NCI-H2171 treated with DMSO at 0.1 percent for 48 hours (cell line): Measurements from ENCODE around the gene SASH1.
"Not testable (repeated sequence)": the region's sequence is repeated elsewhere in the genome, so short reads cannot be mapped to it uniquely, and the experiment has no call there.

Source experiments
- DNase-seq: peaks from one replicate; lab custom pipeline; 2025; lab: John Stamatoyannopoulos, UW

Gene SASH1

DNA sequence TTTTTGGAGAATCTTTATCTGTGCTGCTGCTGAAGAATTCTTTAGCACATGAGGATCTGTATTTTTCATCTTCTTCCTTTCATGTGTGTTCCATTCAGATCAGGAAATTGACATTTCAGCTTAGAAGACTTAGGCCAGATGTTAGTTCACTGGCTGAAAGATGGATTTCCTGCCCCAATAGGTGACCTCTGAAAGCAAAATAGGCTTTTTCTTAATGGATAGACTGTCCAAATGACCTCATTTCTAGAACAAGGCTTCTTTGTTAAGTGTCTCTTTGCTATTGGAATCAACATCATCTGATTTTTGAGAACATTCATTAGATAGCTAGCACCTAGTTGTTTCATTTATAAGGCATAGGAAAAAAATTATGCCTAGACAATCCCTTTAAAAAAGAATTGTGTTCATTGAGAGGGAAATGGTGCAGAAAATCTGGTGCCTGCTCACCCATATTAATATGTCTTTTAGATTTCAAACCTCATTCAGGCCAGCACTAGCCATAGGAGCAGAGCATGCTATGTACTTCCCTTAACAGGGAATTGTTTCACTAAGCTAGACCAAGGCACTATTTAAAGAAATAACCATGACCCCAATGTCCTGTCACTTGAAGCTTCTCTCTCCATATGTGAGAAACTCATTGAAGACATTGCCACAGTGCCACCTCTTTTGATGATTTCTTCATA, 13.6 kb upstream of the SASH1 start:
- DNase-seq, result no peak

DNA sequence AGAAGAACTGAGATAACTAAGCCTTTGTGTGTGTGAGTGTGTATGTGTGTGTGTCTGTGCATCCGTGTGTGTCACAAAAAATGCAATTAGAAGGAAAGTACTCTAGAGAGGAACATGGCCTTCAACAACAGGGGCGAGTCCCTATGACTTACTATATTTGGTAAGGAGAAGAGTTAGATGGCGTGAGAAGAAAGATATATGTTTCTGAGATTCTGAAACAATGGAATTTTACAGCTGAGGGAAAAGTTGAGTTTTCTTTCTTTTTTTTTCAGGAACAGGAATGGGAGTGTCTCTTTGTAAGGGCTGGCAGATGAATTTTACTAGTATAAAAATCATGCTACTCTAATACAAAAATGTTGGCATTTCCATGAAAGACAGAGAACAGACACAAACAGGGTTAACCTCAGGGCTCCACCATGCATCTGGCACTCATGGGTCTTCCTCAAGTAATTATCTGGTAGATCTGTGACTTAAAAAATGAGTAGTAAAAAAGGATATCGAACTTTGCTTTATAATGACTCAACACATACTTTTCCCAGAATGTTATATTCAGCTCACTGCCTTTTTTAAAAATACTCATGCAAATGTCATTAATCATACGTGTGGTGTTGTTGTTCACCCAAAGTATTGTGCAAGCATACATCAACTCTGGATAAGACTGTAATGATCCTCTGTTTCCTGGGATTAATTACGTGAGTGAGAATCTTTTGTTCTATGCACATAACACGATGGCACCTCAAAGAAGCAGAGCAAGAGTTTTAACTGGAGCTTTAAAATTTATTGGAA, 12.8 kb upstream of the SASH1 start:
- no peak for DNase-seq

DNA sequence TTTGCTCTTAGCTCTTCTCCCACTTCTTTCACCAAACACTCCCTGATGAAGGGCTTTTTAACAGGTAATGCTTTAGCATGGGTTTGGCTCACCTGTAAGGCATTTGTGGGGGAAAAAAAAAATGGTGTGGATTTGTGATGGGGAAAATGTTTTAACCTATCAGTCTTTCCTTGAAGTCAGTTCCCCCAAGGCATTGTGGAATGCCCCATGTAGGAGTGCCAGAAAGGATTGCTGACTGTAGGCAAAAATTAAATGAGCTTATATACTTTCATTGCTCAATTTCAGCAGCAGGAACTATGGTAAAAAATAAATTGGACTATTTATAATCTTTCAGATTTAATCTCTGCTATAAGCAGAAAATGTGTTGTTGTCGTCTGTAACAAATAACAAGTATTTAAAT, 10.6 kb upstream of the SASH1 start:
- DNase-seq, result no peak

DNA sequence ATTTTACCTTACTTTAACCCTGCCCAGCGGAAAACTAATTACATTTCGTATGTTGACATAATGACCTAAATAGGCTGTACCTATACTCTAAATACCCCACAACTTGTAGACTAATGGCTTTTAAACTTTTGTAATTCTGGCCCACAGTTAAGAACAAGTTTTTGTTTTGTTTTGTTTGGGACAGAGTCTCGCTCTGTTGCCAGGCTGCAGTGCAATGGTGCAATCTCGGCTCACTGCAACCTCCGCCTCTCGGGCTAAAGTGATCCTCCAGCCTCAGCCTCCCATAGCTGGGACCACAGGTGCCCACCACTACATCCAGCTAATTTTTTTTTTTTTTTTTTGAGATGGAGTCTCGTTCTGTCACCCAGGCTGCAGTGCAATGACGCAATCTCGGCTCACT, 5.7 kb upstream of the SASH1 start:
- DNase-seq, result no peak

DNA sequence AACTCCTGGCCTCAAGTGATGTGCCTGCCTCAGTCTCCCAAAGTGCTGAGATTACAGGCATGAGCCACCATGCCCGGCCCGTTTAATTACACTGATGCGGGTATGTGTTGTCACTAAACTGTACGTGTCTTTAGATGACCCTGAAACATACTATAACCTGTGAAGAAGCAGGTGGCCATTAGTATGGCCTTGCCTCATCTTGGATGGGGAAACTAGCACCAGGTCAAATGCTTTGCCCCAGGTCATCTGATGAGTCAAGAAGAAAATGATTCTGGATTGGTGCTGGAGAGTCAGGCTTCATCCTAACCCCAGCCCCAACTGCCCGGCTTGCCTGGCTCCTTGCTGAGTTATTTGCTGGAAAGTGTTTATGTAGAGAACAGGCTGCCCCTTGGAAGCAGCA, 2.9 kb upstream of the SASH1 start:
- no peak for DNase-seq

DNA sequence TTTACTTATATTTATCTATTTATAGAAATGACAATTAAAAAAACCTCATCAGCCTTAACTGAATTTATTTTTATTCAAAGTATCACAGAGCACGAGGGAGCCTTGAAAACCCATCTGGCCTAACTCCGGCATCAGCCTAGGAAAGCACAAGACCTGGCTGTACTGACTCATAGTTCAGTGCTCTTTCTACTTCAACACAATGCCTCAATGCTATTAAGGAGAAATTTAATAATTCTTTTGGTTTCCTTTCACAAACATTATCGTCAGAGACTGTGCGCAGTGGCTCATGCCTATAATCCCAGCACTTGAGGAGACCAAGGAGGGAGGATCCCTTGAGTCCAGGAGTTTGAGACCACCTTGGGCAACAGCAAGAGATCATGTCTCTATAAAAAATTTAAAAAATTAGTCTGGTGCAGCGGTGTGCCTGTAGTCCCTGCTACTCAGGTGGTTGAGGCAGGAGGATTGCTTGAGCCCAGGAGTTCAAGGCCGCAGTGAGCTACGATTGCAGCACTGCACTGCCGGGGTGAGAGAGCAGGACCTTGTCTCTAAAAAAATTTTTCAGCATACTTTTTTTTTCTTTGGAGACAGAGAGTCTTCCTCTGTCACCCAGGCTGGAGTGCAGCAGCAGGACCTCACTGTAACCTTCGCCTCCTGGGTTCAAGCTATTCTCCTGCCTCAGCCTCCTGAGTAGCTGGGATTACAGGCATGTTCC, 1.9 kb upstream of the SASH1 start:
- no peak for DNase-seq

DNA sequence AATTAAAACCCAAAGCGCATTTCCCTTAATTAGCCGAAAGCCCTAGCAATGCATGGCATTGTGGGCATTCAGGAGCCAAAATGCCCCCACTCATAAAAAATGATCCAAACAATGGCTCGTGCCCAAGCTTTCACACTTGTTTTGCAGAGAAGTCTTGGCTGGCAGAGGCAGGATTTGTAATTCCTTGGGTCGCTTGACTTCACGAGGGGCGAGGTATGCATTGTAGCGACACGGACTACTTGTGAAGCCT, 613 bp upstream of the SASH1 start:
- DNase-seq, result no peak

DNA sequence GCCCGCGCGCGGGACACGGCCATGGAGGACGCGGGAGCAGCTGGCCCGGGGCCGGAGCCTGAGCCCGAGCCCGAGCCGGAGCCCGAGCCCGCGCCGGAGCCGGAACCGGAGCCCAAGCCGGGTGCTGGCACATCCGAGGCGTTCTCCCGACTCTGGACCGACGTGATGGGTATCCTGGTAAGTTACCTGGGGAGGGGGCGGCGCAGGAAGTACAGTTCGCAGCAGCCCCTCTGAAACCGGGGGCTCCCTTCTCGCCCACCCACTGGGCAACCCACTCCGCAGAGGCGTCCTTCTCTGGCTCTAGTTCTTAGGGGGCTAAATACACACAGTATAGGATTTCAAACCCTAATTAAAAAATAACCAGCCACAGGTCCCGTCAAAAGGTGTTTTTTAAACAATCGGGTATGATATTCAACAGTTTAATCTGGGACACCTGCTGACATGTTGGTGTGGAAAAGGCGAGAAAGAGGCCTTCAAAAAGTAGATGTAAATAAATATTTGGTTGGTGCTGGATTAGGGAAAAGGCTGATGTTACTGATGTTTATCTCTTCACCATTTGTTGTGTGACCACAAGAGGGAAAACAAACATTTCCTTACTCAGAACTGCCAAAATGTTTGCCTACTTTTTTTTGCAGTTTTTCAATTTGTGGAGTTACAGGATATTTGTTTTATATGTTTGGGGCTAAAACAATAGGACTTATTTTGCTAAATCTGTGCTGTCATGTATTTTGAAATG, 577 bp downstream of the SASH1 start:
- no peak for DNase-seq

DNA sequence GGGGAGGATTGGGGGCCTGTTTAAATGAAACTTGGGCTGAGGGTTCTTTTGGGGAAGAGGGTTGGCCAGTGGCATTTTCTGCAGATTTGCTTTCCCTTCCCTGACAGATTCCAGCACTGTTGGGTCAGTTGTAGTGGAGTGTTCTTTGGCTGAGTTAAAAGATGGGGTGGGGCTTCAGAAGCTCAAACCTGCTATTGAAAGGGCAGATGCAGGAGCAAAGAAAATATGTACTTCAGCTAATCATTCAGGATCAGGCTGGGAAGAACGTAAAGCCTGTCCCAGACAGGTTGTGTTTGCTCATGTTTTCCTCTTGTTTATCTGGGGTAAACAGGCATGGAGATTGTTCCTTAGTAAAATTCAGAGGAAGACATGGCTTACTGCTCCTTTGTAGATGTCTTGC, 2.5 kb downstream of the SASH1 start:
- DNase-seq, result no peak

DNA sequence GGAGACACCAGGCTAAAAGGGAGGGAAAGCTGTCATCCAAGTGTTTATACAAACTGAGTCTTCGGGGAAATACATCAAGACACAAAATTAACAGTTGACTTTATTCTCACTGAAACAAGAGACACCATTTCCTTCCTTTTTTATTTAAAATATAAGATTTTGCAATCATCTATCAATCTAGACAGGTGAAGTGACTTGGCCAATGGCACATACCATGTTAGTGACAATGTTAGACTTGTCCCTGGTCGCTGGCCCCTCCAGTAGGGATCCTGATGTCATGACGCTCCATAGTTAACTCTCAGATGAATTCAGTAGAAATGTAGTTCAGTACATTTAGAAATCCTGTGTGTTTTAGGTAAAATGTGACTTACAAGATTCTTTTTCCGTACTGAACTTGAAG, 2.9 kb downstream of the SASH1 start:
- no peak for DNase-seq

DNA sequence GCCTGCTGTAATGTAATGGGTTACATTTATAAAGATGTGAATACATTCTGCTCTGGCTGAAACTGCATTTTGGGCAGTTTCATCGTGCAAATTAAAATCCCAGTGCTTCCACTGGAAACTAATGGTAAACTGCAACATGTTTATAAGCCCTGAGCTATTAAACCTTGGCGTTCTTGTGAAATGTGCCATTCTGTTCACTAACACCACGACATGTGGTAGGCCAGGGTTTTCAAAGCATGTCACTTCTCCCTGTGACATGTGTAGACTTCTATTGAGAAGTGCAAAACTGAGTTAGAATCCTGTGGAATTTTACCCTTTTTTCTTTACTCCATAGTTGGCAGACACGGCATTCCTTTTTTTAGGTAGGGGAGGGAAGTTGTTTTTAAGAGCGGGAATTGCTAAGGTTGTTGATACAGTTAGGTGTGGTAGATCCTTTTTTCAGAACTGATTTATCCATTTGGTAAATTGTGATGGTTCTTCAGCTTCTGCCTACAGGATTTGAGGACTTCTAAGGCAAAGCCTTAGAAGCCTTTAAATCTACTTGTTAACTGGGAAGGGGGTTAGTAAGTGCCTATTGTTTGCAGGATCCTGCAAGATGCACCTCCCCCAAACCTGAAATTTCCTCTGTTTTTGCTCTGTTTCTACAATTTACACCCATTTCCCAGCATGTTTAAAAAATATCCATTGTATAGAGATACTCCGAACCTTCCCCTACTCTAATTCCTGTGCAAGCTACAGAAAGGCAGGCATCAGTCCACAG, 4.2 kb downstream of the SASH1 start:
- no peak for DNase-seq

DNA sequence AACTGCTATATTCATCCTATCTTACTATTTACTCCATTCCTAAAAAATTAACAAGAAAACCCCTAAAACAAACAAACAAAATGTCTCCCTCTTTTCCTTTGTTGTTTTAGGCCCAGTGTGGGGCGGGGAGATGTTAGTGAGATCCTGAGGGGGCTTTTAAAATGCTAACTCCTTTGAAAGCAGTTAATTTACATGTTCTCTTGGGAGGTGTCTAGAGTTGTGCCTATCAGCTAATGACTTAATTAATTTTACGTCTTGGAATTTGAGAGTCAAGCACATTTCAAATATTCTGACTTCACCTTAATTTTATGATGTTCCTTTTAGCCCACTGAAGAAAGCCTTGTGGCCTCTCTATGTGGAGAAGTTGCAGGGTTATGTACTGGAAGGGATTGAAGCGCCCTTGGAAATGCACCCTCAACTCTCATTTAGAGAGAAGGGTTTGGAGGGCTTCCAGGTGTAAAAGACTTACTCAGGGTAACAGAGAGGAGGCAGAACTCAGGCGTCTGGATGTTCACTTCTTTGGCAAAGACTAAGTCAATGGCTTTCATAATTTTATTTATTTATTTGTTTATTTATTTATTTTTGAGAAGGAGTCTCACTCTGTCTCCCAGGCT, 4.9 kb downstream of the SASH1 start:
- no peak for DNase-seq

DNA sequence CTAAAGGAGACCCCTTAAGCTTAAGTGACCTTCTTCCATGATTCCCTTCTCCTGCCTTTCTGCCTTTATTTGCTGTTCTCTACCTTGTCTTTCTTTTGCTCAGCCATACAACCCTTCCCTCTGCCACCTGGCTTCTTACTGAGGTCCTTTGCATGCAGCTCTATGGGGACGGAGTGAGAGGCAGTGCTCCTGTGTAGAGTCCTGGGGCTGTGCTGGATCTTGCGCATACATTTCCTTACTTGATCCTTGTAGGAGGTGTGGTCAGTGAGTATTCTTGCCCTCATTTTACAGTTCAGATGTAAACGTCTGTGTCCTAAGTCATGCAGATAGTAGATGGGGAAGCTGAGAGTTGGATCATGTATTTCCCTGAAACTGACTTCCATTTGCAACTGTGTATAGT, 5.7 kb downstream of the SASH1 start:
- no peak for DNase-seq

DNA sequence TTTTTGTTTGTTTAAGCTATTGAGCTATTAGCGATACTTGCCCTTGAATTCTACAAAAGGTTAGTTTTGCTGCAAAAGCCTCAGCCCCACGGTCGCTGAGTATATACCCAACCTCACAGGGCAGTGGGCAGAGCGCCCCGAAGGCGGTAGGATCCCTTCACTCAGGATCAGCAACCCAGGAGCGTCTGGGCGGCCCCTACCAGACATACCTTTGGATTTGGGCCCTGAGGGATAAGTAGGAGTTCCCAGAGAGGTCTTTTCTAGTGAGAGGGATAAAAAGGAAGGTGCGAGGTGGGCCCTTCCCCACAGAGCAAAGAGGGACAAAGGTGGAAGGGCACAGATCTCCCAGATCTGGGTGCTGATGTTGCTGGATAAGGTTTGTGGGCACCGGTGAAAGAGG, 6.1 kb downstream of the SASH1 start:
- DNase-seq, result no peak

DNA sequence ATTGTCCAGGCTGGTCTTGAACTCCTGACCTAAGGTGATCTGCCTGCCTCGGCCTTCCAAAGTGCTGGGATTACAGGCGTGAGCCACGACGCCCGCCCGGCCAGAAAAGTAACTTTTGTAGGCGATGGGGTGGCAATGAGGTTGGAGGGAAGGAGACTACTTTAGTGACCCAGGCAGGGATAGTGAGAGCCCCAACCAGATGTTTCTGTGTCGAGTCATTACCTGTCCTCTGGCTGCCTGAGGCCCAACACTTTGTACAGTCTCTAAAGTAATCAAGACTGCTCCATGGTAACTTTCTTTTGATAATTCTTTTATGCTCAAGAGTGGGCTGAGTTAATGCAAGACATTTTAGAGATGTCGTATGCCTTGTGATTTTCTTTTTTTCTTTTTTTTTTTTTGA, 6.8 kb downstream of the SASH1 start:
- DNase-seq, result no peak

DNA sequence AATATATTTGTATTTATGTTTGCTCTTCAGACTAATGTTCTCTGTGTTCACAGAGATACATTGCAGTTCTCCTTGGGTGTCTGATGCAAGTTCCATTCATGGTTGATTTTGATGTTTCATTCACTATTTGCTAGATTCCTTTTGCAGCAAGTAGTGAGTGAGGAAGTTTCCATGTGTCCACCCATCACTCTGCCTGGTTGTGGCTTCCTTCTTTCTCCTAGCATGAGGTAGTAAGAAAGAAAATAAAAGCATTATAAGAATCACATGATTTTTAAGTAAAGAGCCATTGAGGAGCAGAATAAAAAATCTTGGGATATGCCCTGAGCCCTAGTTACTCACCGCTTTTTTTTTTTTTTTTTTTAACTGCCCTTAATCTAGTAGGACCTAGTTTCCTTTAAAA, 8.7 kb downstream of the SASH1 start:
- no peak for DNase-seq

DNA sequence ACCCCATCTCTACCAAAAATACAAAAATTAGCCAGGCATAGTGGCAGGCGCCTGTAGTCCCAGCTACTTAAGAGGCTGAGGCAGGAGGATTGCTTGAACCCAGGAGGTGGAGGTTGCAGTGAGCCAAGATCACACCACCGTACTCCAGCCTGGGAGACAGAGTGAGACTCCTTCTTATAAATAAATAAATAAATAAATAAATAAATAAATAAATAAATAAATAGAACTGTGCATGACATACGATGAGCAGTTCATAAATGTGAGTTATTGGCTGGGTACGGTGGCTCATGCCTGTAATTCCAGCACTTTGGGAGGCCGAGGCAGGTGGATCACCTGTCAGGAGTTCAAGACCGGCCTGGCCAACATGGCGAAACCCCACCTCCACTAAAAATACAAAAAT, 9.8 kb downstream of the SASH1 start:
- not testable (repeated sequence) for DNase-seq

DNA sequence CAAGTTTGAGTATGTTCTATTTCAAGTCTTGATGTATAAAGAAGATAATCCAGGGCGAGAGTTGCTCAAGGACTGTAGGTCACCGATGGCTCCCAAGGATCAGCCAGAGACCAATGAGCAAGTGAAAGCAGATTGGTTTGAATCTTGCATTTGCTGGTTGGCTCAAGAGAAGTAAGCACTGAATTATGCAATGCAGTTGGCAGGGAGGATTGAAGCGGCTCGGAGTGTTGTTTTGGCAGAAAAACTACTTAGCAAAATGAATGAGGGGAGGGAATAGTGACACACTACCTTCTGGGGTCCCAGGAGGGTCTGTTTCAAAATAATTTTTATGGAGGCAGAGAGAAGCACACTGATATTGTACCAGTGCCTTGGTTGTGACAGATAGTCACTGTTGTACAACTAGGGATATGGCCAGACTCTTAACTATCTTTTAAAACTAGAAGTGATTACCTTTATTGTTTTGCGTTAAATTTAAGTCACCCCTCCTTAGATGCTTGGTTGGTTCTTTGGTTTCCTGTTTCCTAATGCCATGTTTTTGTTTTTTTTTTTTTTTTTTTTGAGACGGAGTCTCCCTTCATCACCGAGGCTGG, 15.7 kb downstream of the SASH1 start:
- no peak for DNase-seq

DNA sequence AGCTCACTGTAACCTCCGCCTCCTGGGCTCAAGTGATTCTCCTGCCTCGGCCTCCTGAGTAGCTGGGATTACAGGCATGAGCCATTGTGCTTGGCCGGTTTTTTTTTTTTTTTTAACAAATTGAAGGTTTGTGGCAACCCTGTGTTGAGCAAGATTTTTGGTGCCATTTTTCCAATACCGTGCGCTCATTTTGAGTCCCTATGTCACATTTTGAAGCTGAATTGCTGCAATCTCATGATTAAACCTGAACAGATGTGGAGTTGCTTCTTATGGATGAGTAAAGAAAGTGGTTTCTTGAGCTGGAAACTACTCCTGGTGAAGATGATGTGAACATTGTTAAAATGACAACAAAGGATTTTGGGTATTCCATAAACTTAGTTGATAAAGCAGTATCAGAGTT, 16.6 kb downstream of the SASH1 start:
- no peak for DNase-seq

DNA sequence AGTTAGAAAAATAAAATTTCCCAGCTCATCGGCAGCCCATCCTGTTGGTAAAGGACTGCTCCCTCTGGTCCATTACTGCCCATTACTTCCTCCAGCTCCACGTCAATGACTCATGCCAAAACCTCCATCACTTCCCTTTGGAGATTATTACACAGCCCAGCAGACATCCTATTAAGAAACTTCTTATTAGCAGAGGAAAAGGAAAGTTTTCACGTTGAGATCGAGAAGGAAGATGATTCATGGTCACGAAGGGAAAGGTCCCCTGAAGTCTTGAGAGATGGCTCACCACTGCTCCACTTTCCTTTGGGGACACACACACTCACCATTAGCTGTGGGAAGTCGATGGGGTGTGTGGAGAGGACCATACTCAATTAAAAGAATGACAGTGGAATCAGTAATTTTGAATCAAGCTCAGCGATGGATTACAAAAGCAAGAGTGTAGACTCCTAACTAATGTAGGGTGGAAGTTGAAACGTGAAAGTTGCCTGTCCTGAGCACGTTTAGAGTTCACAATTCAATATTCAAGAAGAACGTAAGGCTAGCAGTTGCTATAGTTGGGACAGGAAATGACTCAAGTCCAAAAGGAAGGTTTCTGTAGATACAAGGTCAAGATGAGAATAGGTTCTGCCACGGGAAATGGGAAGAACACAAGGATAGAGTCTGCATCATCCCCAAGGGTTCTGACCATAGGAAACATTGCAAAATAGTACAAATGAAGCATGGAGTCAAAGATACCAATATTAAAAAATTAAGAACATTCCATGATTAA, 21.6 kb downstream of the SASH1 start:
- DNase-seq, result no peak

DNA sequence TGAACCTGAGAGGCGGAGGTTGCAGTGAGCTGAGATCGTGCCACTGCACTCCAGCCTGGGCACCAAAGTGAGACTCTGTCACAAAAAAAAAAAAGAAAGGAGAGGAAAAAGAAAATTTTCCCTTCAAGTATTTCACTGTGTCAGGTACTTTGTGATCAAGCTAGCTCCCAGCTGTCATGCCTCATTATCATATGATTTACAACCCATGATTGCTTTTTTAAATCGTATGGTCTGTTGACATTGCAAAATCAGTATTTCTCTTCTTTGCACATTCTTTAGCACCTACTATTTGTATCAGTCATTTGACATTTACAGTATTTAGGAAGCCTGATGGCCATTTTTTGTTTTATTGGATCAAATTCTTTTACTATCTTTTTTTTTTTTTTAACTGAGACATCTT, 22.4 kb downstream of the SASH1 start:
- no peak for DNase-seq
